H54 (cell line): ENCODE results near the gene ECHS1.
A peak's percentile ranks its signal among the peaks of the same experiment; 100 is the strongest.

Source experiments
- DNase-seq: peaks from one replicate; pipeline ENCODE4 v3.0.0; 2011; ENCODE audit warnings: low spot score, mixed read lengths; ENCODE audit not compliant: insufficient read length
- FAIRE-seq: peaks from 3 replicates; lab custom pipeline; 2011; peaks lifted over from hg19 to GRCh38; lab: Jason Lieb, UNC
- POLR2A ChIP-seq: IDR thresholded peaks from 2 replicates; pipeline ENCODE4 v1.6.1; 2011; ENCODE audit warnings: low read depth, mild to moderate bottlenecking, low read length

ECHS1 gene

GRCh38 chr10:133339708-133340380 is 33.3 kb downstream of the ECHS1 start:
- no peak for DNase-seq
- FAIRE-seq, result no peak

GRCh38 chr10:133338080-133339071 is 34.8 kb downstream of the ECHS1 start:
- no peak for FAIRE-seq
- DNase-seq, result no peak
- no peak for TF ChIP-seq POLR2A

More at GRCh38 chr10:133339708-133340380, 33.3 kb downstream of the ECHS1 start:
- TF ChIP-seq POLR2A, result no peak

- no peak for DNase-seq
- TF ChIP-seq POLR2A, result no peak
- FAIRE-seq, result no peak
These were observed 35.8 kb downstream of the ECHS1 start for GRCh38 chr10:133337370-133337725.

GRCh38 chr10:133336577-133337369 is 36.4 kb downstream of the ECHS1 start, which contains the start of gene CALY:
Gene CALY (minus strand): TSS chr10:133336896. CDS start chr10:133328989, 7,907 bp downstream.
- TF ChIP-seq POLR2A, result no peak
- FAIRE-seq (no peak), DNase-seq (no peak)

GRCh38 chr10:133336118-133336576 is 37.0 kb downstream of the ECHS1 start:
- no peak for FAIRE-seq
- no peak for TF ChIP-seq POLR2A

GRCh38 chr10:133335246-133336117 is 37.7 kb downstream of the ECHS1 start:
- FAIRE-seq, result no peak

More at GRCh38 chr10:133336118-133336576, 37.0 kb downstream of the ECHS1 start:
- DNase-seq, result no peak

GRCh38 chr10:133334503-133335245 is 38.5 kb downstream of the ECHS1 start:
- FAIRE-seq (no peak), DNase-seq (no peak)
- no peak for TF ChIP-seq POLR2A

More at GRCh38 chr10:133335246-133336117, 37.7 kb downstream of the ECHS1 start:
- TF ChIP-seq POLR2A, result no peak
- DNase-seq, result no peak

- TF ChIP-seq POLR2A, result no peak
- FAIRE-seq, result no peak
- no peak for DNase-seq
These were observed 40.0 kb downstream of the ECHS1 start for GRCh38 chr10:133332936-133333699.

GRCh38 chr10:133329491-133330202 is 43.5 kb downstream of the ECHS1 start:
- no peak for TF ChIP-seq POLR2A
- no peak for FAIRE-seq
- peak; percentile 86 for DNase-seq

GRCh38 chr10:133328358-133329343 is 44.5 kb downstream of the ECHS1 start:
- no peak for FAIRE-seq
- TF ChIP-seq POLR2A, result no peak
- no peak for DNase-seq
